ENCODE measurements around the gene FBXW8.

Gene FBXW8

GRCh38 chr12:116916714-116917114 lies 6.0 kb downstream of the FBXW8 start:
- no peak overlapping the region for H4K8ac ChIP-seq (ENCODE audit: low read depth, low read length)
- H3K79me2 ChIP-seq (ENCODE audit: control insufficient read depth, insufficient read depth, low read length) = peaks cover 7% of the 10 kb centered on the region
- H3K79me1 ChIP-seq (ENCODE audit: low read length) = peaks cover 10% of the 10 kb centered on the region
- no CpG with 5 or more reads among the region's 5 CpGs for WGBS (ENCODE audit: extremely low coverage, insufficient coverage, low lambda C conversion rate)
- H3K27ac ChIP-seq (ENCODE audit: low read depth, low read length) = no peak overlapping the region
- peaks cover 3% of the 10 kb centered on the region for H3K4me1 ChIP-seq (ENCODE audit: control insufficient read depth, low read depth, low read length)
- H2BK120ac ChIP-seq (ENCODE audit: low read depth, low read length) = no peak overlapping the region
- H3K18ac ChIP-seq (ENCODE audit: low read length) = no peak overlapping the region
- no peaks in the 10 kb centered on the region for H3K36me3 ChIP-seq (ENCODE audit: control insufficient read depth, insufficient read depth, low read length)
- H3K23ac ChIP-seq (ENCODE audit: low read length) = no peak overlapping the region
- no peak overlapping the region for H2BK15ac ChIP-seq (replicated peaks; ENCODE audit: low read depth)
- no peak overlapping the region for H3K4me2 ChIP-seq (ENCODE audit: low read length)
- peak; percentile 80 for DNase-seq
- no peak overlapping the region for H3K4ac ChIP-seq (ENCODE audit: low read depth, low read length)
- H4K5ac ChIP-seq (ENCODE audit: low read length) = no peak overlapping the region
- H3K56ac ChIP-seq (ENCODE audit: low read length) = no peak overlapping the region
- H2BK5ac ChIP-seq (ENCODE audit: low read length) = no peak overlapping the region
- H3K27me3 ChIP-seq (ENCODE audit: insufficient read depth, low read length, poor library complexity) = no peaks in the 10 kb centered on the region
- no peak overlapping the region for H3K9ac ChIP-seq (ENCODE audit: low read length)
- no peak overlapping the region for H3K4me3 ChIP-seq (ENCODE audit: low read length)
- H2AK5ac ChIP-seq (ENCODE audit: low read length) = no peak overlapping the region

GRCh38 chr12:116918464-116918863 lies 7.7 kb downstream of the FBXW8 start:
- Histone ChIP-seq H3K36me3 (ENCODE audit: control insufficient read depth, insufficient read depth, low read length) (no peaks in the 10 kb centered on the region), H3K4me2 (ENCODE audit: low read length) (no peak overlapping the region), H4K5ac (ENCODE audit: low read length) (no peak overlapping the region), H4K8ac (ENCODE audit: low read depth, low read length) (no peak overlapping the region), H3K79me1 (ENCODE audit: low read length) (peaks cover 8% of the 10 kb centered on the region), H3K4me3 (ENCODE audit: low read length) (no peak overlapping the region), H3K56ac (ENCODE audit: low read length) (no peak overlapping the region), H3K23ac (ENCODE audit: low read length) (no peak overlapping the region), H2AK5ac (ENCODE audit: low read length) (no peak overlapping the region), H2BK120ac (ENCODE audit: low read depth, low read length) (no peak overlapping the region), H3K4me1 (ENCODE audit: control insufficient read depth, low read depth, low read length) (peaks cover 3% of the 10 kb centered on the region), H3K4ac (ENCODE audit: low read depth, low read length) (no peak overlapping the region), H3K27ac (ENCODE audit: low read depth, low read length) (no peak overlapping the region), H3K79me2 (ENCODE audit: control insufficient read depth, insufficient read depth, low read length) (peaks cover 1% of the 10 kb centered on the region), H2BK15ac (replicated peaks; ENCODE audit: low read depth) (no peak overlapping the region), H3K27me3 (ENCODE audit: insufficient read depth, low read length, poor library complexity) (no peaks in the 10 kb centered on the region), H2BK5ac (ENCODE audit: low read length) (no peak overlapping the region), H3K18ac (ENCODE audit: low read length) (no peak overlapping the region), H3K9ac (ENCODE audit: low read length) (no peak overlapping the region)
- WGBS (ENCODE audit: extremely low coverage, insufficient coverage, low lambda C conversion rate) = no CpG with 5 or more reads among the region's 2 CpGs
- DNase-seq = peak; percentile 27

GRCh38 chr12:116919247-116919661 lies 8.5 kb downstream of the FBXW8 start:
- H3K56ac ChIP-seq (ENCODE audit: low read length) = no peak overlapping the region
- H3K4me2 ChIP-seq (ENCODE audit: low read length) = no peak overlapping the region
- WGBS (ENCODE audit: extremely low coverage, insufficient coverage, low lambda C conversion rate) = no CpG with 5 or more reads among the region's 4 CpGs
- no peaks in the 10 kb centered on the region for H3K36me3 ChIP-seq (ENCODE audit: control insufficient read depth, insufficient read depth, low read length)
- no peak overlapping the region for H3K4ac ChIP-seq (ENCODE audit: low read depth, low read length)
- H2BK15ac ChIP-seq (replicated peaks; ENCODE audit: low read depth) = no peak overlapping the region
- no peak overlapping the region for H2BK5ac ChIP-seq (ENCODE audit: low read length)
- no peak overlapping the region for H3K27ac ChIP-seq (ENCODE audit: low read depth, low read length)
- H3K4me3 ChIP-seq (ENCODE audit: low read length) = no peak overlapping the region
- no peaks in the 10 kb centered on the region for H3K27me3 ChIP-seq (ENCODE audit: insufficient read depth, low read length, poor library complexity)
- peak; percentile 28 for DNase-seq
- no peak overlapping the region for H2BK120ac ChIP-seq (ENCODE audit: low read depth, low read length)
- no peak overlapping the region for H4K8ac ChIP-seq (ENCODE audit: low read depth, low read length)
- H3K18ac ChIP-seq (ENCODE audit: low read length) = no peak overlapping the region
- H4K5ac ChIP-seq (ENCODE audit: low read length) = no peak overlapping the region
- H3K79me1 ChIP-seq (ENCODE audit: low read length) = peaks cover 6% of the 10 kb centered on the region
- peaks cover 3% of the 10 kb centered on the region for H3K4me1 ChIP-seq (ENCODE audit: control insufficient read depth, low read depth, low read length)
- peaks cover under 1% of the 10 kb centered on the region for H3K79me2 ChIP-seq (ENCODE audit: control insufficient read depth, insufficient read depth, low read length)
- no peak overlapping the region for H3K9ac ChIP-seq (ENCODE audit: low read length)
- H3K23ac ChIP-seq (ENCODE audit: low read length) = no peak overlapping the region
- no peak overlapping the region for H2AK5ac ChIP-seq (ENCODE audit: low read length)

GRCh38 chr12:116919706-116920485 lies 9.1 kb downstream of the FBXW8 start:
- Histone ChIP-seq H3K23ac (ENCODE audit: low read length) (no peak overlapping the region), H2BK120ac (ENCODE audit: low read depth, low read length) (no peak overlapping the region), H3K27ac (ENCODE audit: low read depth, low read length) (no peak overlapping the region), H3K79me1 (ENCODE audit: low read length) (peaks cover 6% of the 10 kb centered on the region), H3K36me3 (ENCODE audit: control insufficient read depth, insufficient read depth, low read length) (no peaks in the 10 kb centered on the region), H3K4me3 (ENCODE audit: low read length) (no peak overlapping the region), H3K4ac (ENCODE audit: low read depth, low read length) (no peak overlapping the region), H3K9ac (ENCODE audit: low read length) (no peak overlapping the region), H3K79me2 (ENCODE audit: control insufficient read depth, insufficient read depth, low read length) (no peaks in the 10 kb centered on the region), H3K56ac (ENCODE audit: low read length) (no peak overlapping the region), H2BK15ac (replicated peaks; ENCODE audit: low read depth) (no peak overlapping the region), H3K4me2 (ENCODE audit: low read length) (no peak overlapping the region), H3K4me1 (ENCODE audit: control insufficient read depth, low read depth, low read length) (peaks cover 3% of the 10 kb centered on the region), H2AK5ac (ENCODE audit: low read length) (no peak overlapping the region), H2BK5ac (ENCODE audit: low read length) (no peak overlapping the region), H4K5ac (ENCODE audit: low read length) (no peak overlapping the region), H3K27me3 (ENCODE audit: insufficient read depth, low read length, poor library complexity) (no peaks in the 10 kb centered on the region), H3K18ac (ENCODE audit: low read length) (no peak overlapping the region), H4K8ac (ENCODE audit: low read depth, low read length) (no peak overlapping the region)
- no peak for DNase-seq
- no CpG with 5 or more reads among the region's 6 CpGs for WGBS (ENCODE audit: extremely low coverage, insufficient coverage, low lambda C conversion rate)

GRCh38 chr12:116920939-116921338 lies 10.2 kb downstream of the FBXW8 start:
- H3K4me2 ChIP-seq (ENCODE audit: low read length) = no peak overlapping the region
- DNase-seq = no peak
- WGBS (ENCODE audit: extremely low coverage, insufficient coverage, low lambda C conversion rate) = no CpG with 5 or more reads among the region's 3 CpGs

More at GRCh38 chr12:116920939-116921338, 10.2 kb downstream of the FBXW8 start:
- peaks cover 7% of the 10 kb centered on the region for H3K79me1 ChIP-seq (ENCODE audit: low read length)
- no peak overlapping the region for H3K18ac ChIP-seq (ENCODE audit: low read length)
- H3K56ac ChIP-seq (ENCODE audit: low read length) = no peak overlapping the region
- no peak overlapping the region for H4K5ac ChIP-seq (ENCODE audit: low read length)
- no peak overlapping the region for H4K8ac ChIP-seq (ENCODE audit: low read depth, low read length)
- no peak overlapping the region for H2BK120ac ChIP-seq (ENCODE audit: low read depth, low read length)
- H3K9ac ChIP-seq (ENCODE audit: low read length) = no peak overlapping the region
- H3K4me1 ChIP-seq (ENCODE audit: control insufficient read depth, low read depth, low read length) = peaks cover 3% of the 10 kb centered on the region
- H3K4me3 ChIP-seq (ENCODE audit: low read length) = no peak overlapping the region
- no peaks in the 10 kb centered on the region for H3K79me2 ChIP-seq (ENCODE audit: control insufficient read depth, insufficient read depth, low read length)
- H3K27ac ChIP-seq (ENCODE audit: low read depth, low read length) = no peak overlapping the region
- H3K36me3 ChIP-seq (ENCODE audit: control insufficient read depth, insufficient read depth, low read length) = no peaks in the 10 kb centered on the region
- no peak overlapping the region for H2AK5ac ChIP-seq (ENCODE audit: low read length)
- no peak overlapping the region for H3K23ac ChIP-seq (ENCODE audit: low read length)
- no peaks in the 10 kb centered on the region for H3K27me3 ChIP-seq (ENCODE audit: insufficient read depth, low read length, poor library complexity)
- H2BK5ac ChIP-seq (ENCODE audit: low read length) = no peak overlapping the region
- H3K4ac ChIP-seq (ENCODE audit: low read depth, low read length) = no peak overlapping the region
- no peak overlapping the region for H2BK15ac ChIP-seq (replicated peaks; ENCODE audit: low read depth)
